PC-9 (cell line): ENCODE results near the gene PCNX1. TPM values are rescaled to one million over a fixed set of nuclear protein-coding genes. Genes with fewer than 3 reads are reported as not detected.

ENCODE experiments used
- BruUV-seq: library from RNA; stranded (reverse); fragments of 400-500 nt; replicated peaks from 2 replicates; lab custom pipeline; 2021; lab: Mats Ljungman, UMichigan
- CTCF ChIA-PET: fragments of 300-600 bp; sonication (Branson Sonifier 250); formaldehyde crosslinking; loops from one replicate; lab custom pipeline; 2022; ENCODE audit warnings: antibody characterized with exemption; lab: Charles Lee
- POLR2A ChIA-PET: fragments of 300-600 bp; sonication (Branson Sonifier 250); formaldehyde crosslinking; loops from one replicate; lab custom pipeline; 2022; ENCODE audit warnings: antibody characterized with exemption; ENCODE audit not compliant: unreplicated experiment; lab: Charles Lee
- DNase-seq, 2 experiments: peaks; one replicate each; pipeline versions ENCODE4 v3.0.0 to v3.0.0-alpha.2; 2015 to 2022; ENCODE audit warnings: mixed read lengths in 1 of 2
- H2AFZ ChIP-seq: fragments of 200-600 bp; sonication (generic); 2 replicates; pipeline ENCODE4 v1.8.1; 2017; ENCODE audit warnings: antibody characterized with exemption
- H3F3A ChIP-seq: fragments of 200-600 bp; sonication (generic); 2 replicates; pipeline ENCODE4 v1.8.1; 2017; ENCODE audit warnings: antibody characterized with exemption, mild to moderate bottlenecking, low read depth; ENCODE audit not compliant: insufficient read depth
- H3K27ac ChIP-seq: fragments of 200-600 bp; sonication (generic); 2 replicates; pipeline ENCODE4 v1.6.1; 2016; ENCODE audit warnings: mixed run types
- H3K27me3 ChIP-seq: fragments of 200-600 bp; sonication (generic); 2 replicates; pipeline ENCODE4 v1.6.1; 2016; ENCODE audit warnings: low read depth, mixed run types; ENCODE audit not compliant: insufficient read depth
- H3K36me3 ChIP-seq: fragments of 200-600 bp; sonication (generic); 2 replicates; pipeline ENCODE4 v1.6.1; 2016; ENCODE audit warnings: low read depth, mixed run types
- H3K4me1 ChIP-seq: fragments of 200-600 bp; sonication (generic); replicated peaks from 2 replicates; pipeline ENCODE4 v1.6.1; 2016; ENCODE audit warnings: mixed run types; ENCODE audit not compliant: insufficient read depth
- H3K4me2 ChIP-seq: fragments of 200-600 bp; sonication (generic); 2 replicates; pipeline ENCODE4 v1.6.1; 2017; ENCODE audit warnings: mixed run types
- H3K4me3 ChIP-seq: fragments of 200-600 bp; sonication (generic); 2 replicates; pipeline ENCODE4 v1.6.1; 2016; ENCODE audit warnings: mixed run types
- H3K79me2 ChIP-seq: fragments of 200-600 bp; sonication (generic); 2 replicates; pipeline ENCODE4 v1.6.1; 2017; ENCODE audit warnings: low read depth, mixed run types
- H3K9me2 ChIP-seq: fragments of 200-600 bp; sonication (generic); 2 replicates; pipeline ENCODE4 v1.8.1; 2017; ENCODE audit warnings: mild to moderate bottlenecking; ENCODE audit not compliant: insufficient read depth
- H3K9me3 ChIP-seq: fragments of 200-600 bp; sonication (generic); 2 replicates; pipeline ENCODE4 v1.8.1; 2016; ENCODE audit warnings: low read depth; ENCODE audit not compliant: insufficient read depth
- H4K20me1 ChIP-seq: fragments of 200-600 bp; sonication (generic); 2 replicates; pipeline ENCODE4 v1.8.1; 2017; ENCODE audit not compliant: insufficient read depth
- EZH2 ChIP-seq: fragments of 200-600 bp; sonication (generic); IDR thresholded peaks from 2 replicates; pipeline ENCODE4 v1.8.0; 2017; ENCODE audit warnings: antibody characterized with exemption, low read depth
- intact Hi-C: fragments of 100-400 bp; cut with micrococcal nuclease; formaldehyde crosslinking; loops from one replicate; pipeline ENCODE4 v1.10.0; 2022; ENCODE audit not compliant: unreplicated experiment
- total RNA-seq: library from RNA; stranded (reverse); gene quantifications from 2 replicates; pipeline ENCODE4 v1.2.3, GENCODE V29; 2021
- TF ChIP-seq, protein P1 (sequence below): fragments of 200-600 bp; sonication (generic); conservative IDR thresholded peaks from 2 replicates; pipeline ENCODE4 v1.6.1; 2017; ENCODE audit warnings: mixed run types, antibody characterized with exemption, mild to moderate bottlenecking, moderate library complexity

PCNX1 gene
- total RNA-seq, 1 experiment from 2014 or later: 37.6 TPM

DNA sequence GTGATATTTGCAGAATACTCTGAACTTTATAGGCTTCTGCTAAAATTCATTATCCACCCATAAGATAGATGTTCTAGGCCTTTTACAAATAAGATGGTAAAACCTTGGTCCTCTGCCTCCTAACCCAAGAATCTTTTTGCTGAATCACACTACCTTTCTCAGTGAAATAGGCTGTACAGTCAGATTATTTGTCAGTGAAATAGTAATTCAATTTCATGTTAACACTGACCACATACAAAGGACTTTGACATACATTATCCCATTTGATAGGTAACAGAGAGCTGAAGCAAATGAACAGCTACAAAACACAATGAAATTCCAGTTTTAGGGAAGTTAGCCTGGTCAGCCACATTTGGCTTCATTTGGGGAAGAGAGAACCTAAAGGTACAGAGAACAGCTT, 141.1 kb downstream of the PCNX1 start:
- Histone ChIP-seq H3F3A (peaks cover 14% of the 10 kb centered on the region), H3K27me3 (no peaks in the 10 kb centered on the region), H3K79me2 (no peaks in the 10 kb centered on the region), H3K4me3 (no peak overlapping the region), H4K20me1 (0 out of 2 replicates have a peak, but pooled peaks cover 5% of the 10 kb centered on the region), H3K36me3 (peaks cover 11% of the 10 kb centered on the region; the same call in 1 of the 2 replicates), H3K27ac (no peak overlapping the region), H3K4me2 (no peak overlapping the region), H3K4me1 (no peaks in the 10 kb centered on the region), H3K9me2 (no peaks in the 10 kb centered on the region), H2AFZ (no peak overlapping the region), H3K9me3 (no peaks in the 10 kb centered on the region)
- ChIA-PET CTCF (no interaction called here), POLR2A (interaction anchor here (0.6 kb wide), 1 partner anchor 19 kb away, joined by 7 read pairs; no protein-coding TSS in a partner anchor)
- no TSS peak for BruUV-seq
- no peak for DNase-seq
- no peak for TF ChIP-seq EZH2
- TF ChIP-seq, protein P1, sequence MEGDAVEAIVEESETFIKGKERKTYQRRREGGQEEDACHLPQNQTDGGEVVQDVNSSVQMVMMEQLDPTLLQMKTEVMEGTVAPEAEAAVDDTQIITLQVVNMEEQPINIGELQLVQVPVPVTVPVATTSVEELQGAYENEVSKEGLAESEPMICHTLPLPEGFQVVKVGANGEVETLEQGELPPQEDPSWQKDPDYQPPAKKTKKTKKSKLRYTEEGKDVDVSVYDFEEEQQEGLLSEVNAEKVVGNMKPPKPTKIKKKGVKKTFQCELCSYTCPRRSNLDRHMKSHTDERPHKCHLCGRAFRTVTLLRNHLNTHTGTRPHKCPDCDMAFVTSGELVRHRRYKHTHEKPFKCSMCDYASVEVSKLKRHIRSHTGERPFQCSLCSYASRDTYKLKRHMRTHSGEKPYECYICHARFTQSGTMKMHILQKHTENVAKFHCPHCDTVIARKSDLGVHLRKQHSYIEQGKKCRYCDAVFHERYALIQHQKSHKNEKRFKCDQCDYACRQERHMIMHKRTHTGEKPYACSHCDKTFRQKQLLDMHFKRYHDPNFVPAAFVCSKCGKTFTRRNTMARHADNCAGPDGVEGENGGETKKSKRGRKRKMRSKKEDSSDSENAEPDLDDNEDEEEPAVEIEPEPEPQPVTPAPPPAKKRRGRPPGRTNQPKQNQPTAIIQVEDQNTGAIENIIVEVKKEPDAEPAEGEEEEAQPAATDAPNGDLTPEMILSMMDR: no peak
- intact Hi-C loops: no loop called here

DNA sequence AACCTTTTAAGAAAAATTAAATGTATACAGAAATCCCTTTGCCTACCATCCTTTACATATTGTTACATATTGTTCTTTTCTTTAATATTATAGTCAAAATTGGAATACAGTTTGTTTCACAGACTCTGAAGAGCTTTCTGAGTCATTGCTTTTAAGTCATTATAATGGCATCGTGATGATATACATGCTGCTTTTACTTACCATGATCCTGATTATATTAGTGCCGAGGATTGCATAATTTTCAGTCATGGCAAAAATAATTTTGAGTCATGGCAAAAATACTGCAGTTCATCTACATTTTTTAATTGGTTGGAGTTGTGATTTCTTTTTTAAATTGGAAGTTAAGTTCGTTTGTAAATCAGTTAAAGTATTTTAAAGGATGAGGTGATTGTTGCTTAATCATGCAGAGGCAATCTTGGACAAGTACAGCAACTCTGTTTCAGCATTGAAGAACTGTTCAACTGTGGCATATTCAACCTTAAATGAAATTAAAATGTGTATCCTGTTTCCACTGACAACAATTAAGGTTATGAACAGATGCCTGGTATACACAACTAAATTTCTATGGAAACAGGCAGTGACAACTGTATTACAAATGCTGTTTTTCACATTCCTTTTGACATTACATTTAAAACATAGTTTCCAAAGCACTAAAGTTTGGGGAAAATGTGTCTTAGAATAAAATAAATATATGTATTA, 142.3 kb downstream of the PCNX1 start:
- Histone ChIP-seq H3K79me2 (no peaks in the 10 kb centered on the region), H3K27me3 (no peaks in the 10 kb centered on the region), H3K9me3 (no peaks in the 10 kb centered on the region), H3K36me3 (peaks cover 10% of the 10 kb centered on the region; the same call in 1 of the 2 replicates), H2AFZ (no peak overlapping the region), H3K9me2 (no peaks in the 10 kb centered on the region), H3K27ac (no peak overlapping the region), H3K4me3 (no peak overlapping the region), H4K20me1 (0 out of 2 replicates have a peak, but pooled peaks cover 5% of the 10 kb centered on the region), H3F3A (peaks cover 14% of the 10 kb centered on the region), H3K4me1 (no peaks in the 10 kb centered on the region), H3K4me2 (no peak overlapping the region)
- ChIA-PET POLR2A (no interaction called here), CTCF (interaction anchor here (0.8 kb wide), 1 partner anchor 704 kb away, joined by 3 read pairs; no protein-coding TSS in a partner anchor)
- BruUV-seq: no TSS peak
- intact Hi-C loops: no loop called here
- DNase-seq: no peak
- TF ChIP-seq, protein P1: no peak
- TF ChIP-seq EZH2: no peak

DNA sequence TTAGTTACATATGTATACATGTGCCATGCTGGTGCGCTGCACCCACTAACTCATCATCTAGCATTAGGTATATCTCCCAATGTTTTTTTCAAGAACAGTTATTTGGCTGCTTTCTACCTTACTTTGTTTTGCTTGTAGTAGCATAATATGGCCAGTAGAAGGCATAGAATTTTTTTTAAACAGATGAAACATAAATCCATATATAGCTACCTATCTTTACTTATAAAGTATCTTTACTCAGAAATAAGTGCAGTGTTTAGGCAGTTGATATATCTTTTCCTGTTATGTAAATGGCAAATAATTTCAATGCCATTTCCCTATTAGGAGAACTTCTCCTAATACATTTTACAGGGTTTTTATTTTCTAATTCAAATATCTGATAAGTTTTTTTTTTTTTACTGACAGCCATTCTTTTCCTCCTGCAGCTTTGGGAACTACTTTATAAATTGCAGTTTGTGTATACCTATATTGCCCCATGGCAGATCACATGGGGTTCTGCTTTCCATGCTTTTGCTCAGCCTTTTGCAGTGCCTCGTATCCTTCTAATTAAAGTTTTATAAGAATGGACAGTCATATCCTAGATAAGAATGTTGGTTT, 143.1 kb downstream of the PCNX1 start:
- no peak overlapping the region for H3K4me2 ChIP-seq
- no peaks in the 10 kb centered on the region for H3K27me3 ChIP-seq
- CTCF ChIA-PET: interaction anchor here (0.8 kb wide), 1 partner anchor 703 kb away, joined by 3 read pairs; no protein-coding TSS in a partner anchor
- intact Hi-C loops: no loop called here
- TF ChIP-seq, protein P1: peak; percentile 70
- no peak for TF ChIP-seq EZH2
- H3K9me2 ChIP-seq: no peaks in the 10 kb centered on the region
- H3F3A ChIP-seq: peaks cover 14% of the 10 kb centered on the region
- no peak overlapping the region for H3K4me3 ChIP-seq
- H3K4me1 ChIP-seq: no peaks in the 10 kb centered on the region
- no TSS peak for BruUV-seq
- no peaks in the 10 kb centered on the region for H3K9me3 ChIP-seq
- peaks cover 10% of the 10 kb centered on the region; the same call in 1 of the 2 replicates for H3K36me3 ChIP-seq
- H3K27ac ChIP-seq: no peak overlapping the region
- 0 out of 2 replicates have a peak, but pooled peaks cover 5% of the 10 kb centered on the region for H4K20me1 ChIP-seq
- no peaks in the 10 kb centered on the region for H3K79me2 ChIP-seq
- no peak overlapping the region for H2AFZ ChIP-seq
- POLR2A ChIA-PET: no interaction called here
- no peak for DNase-seq
